Ascending aorta (tissue), 2 donors: ENCODE measurements around the gene KCND3. TPM values are rescaled to one million over a fixed set of nuclear protein-coding genes. Genes with fewer than 3 reads are reported as not detected.

Experiments used
- DNase-seq, 2 donors: peaks; one replicate each; pipeline ENCODE4 v3.0.0-alpha.2; 2019; ENCODE audit warnings: low spot score in 2 of 2
- H3K27ac ChIP-seq, 2 donors: fragments of 200-600 bp; sonication (generic); one replicate each; pipeline ENCODE4 v1.5.1; 2016 to 2017; ENCODE audit warnings: mild to moderate bottlenecking in 1 of 2
- H3K27me3 ChIP-seq: fragments of 200-600 bp; sonication (generic); one replicate; pipeline ENCODE4 v1.5.1; 2017
- H3K36me3 ChIP-seq, 2 donors: fragments of 200-600 bp; sonication (generic); one replicate each; pipeline ENCODE4 v1.5.1; 2016
- H3K4me1 ChIP-seq, 2 donors: fragments of 200-600 bp; sonication (generic); one replicate each; pipeline ENCODE4 v1.5.1; 2016 to 2017; ENCODE audit warnings: mild to moderate bottlenecking in 1 of 2
- H3K4me3 ChIP-seq, 2 donors: fragments of 200-600 bp; sonication (generic); one replicate each; pipeline ENCODE4 v1.5.1; 2016 to 2017; ENCODE audit warnings: mild to moderate bottlenecking in 1 of 2
- H3K9me3 ChIP-seq, 2 donors: fragments of 200-600 bp; sonication (generic); one replicate each; pipeline ENCODE4 v1.5.1; 2016
- intact Hi-C: fragments of 100-400 bp; cut with DNase I; formaldehyde crosslinking; loops from one replicate; pipeline ENCODE4 v1.15.1; 2023
- total RNA-seq: library from RNA; depleted of rRNA; stranded (reverse); fragments of >200 nt; gene quantifications from one replicate; pipeline ENCODE4 v1.1.0, GENCODE V29; 2016
- TF ChIP-seq, protein P1 (sequence below), 3 experiments: fragments of 200-600 bp in 2 of 3; fragments of 450-650 bp in 1 of 3; sonication (generic) in 2 of 3; IDR thresholded peaks; one replicate each; pipeline ENCODE4 v1.5.1; 2016 to 2019; ENCODE audit warnings: antibody characterized with exemption in 3 of 3, mild to moderate bottlenecking in 1 of 3, moderate library complexity in 1 of 3

Gene KCND3
- total RNA-seq, 1 donor from 2014 or later = 13.3 TPM

DNA sequence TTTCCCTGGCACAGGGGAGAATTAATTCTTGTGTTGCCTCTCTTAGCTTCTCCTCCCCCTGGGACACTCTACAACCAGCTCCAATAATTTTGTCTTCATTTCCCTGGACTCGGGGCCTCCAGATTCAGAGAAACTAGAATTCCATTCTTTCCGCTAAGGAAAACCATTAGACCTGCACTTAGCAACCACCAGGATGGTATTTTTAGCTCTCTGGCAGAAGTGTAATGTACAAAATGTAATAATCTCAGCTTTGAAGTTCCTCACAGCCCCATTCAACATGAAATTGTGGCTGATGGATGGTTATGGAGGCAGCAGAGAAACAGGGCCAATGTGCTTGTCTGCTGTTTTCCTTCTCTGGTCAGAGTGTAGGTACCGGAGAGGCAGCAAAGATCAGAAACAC, 113.8 kb downstream of the KCND3 start:
- intact Hi-C loops = no loop called here
- no peaks in the 10 kb centered on the region for H3K27me3 ChIP-seq
- TF ChIP-seq, protein P1, sequence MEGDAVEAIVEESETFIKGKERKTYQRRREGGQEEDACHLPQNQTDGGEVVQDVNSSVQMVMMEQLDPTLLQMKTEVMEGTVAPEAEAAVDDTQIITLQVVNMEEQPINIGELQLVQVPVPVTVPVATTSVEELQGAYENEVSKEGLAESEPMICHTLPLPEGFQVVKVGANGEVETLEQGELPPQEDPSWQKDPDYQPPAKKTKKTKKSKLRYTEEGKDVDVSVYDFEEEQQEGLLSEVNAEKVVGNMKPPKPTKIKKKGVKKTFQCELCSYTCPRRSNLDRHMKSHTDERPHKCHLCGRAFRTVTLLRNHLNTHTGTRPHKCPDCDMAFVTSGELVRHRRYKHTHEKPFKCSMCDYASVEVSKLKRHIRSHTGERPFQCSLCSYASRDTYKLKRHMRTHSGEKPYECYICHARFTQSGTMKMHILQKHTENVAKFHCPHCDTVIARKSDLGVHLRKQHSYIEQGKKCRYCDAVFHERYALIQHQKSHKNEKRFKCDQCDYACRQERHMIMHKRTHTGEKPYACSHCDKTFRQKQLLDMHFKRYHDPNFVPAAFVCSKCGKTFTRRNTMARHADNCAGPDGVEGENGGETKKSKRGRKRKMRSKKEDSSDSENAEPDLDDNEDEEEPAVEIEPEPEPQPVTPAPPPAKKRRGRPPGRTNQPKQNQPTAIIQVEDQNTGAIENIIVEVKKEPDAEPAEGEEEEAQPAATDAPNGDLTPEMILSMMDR (IDR thresholded peaks at IDR 0.05) = no peak
- no peak for DNase-seq
- H3K9me3 ChIP-seq = no peaks in the 10 kb centered on the region
- no peak overlapping the region for H3K4me3 ChIP-seq
- peaks cover 0 to 5% of the 10 kb centered on the region in 2 donors for H3K4me1 ChIP-seq
- no peaks in the 10 kb centered on the region for H3K36me3 ChIP-seq
- no peak overlapping the region for H3K27ac ChIP-seq

- Histone ChIP-seq H3K9me3 (no peaks in the 10 kb centered on the region), H3K4me1 (peaks cover 0 to 5% of the 10 kb centered on the region in 2 donors), H3K36me3 (no peaks in the 10 kb centered on the region), H3K4me3 (no peak overlapping the region), H3K27ac (no peak overlapping the region), H3K27me3 (no peaks in the 10 kb centered on the region)
- TF ChIP-seq, protein P1 (IDR thresholded peaks at IDR 0.05) = no peak
- intact Hi-C loops = no loop called here
- DNase-seq = no peak
Observed at GRCh38 chr1:111873460-111874030, 115.9 kb downstream of the KCND3 start.

- Histone ChIP-seq H3K27me3 (no peaks in the 10 kb centered on the region), H3K4me1 (no peaks in the 10 kb centered on the region), H3K9me3 (no peaks in the 10 kb centered on the region), H3K4me3 (no peak overlapping the region), H3K36me3 (no peaks in the 10 kb centered on the region), H3K27ac (no peak overlapping the region)
- TF ChIP-seq, protein P1 (IDR thresholded peaks at IDR 0.05) = no peak
- no peak for DNase-seq
- intact Hi-C loops = no loop called here
Observed at GRCh38 chr1:111870181-111870580, 119.3 kb downstream of the KCND3 start.

- Histone ChIP-seq H3K27me3 (no peaks in the 10 kb centered on the region), H3K4me3 (no peak overlapping the region), H3K4me1 (no peaks in the 10 kb centered on the region), H3K27ac (no peak overlapping the region), H3K36me3 (no peaks in the 10 kb centered on the region), H3K9me3 (no peaks in the 10 kb centered on the region)
- no peak for DNase-seq
- intact Hi-C loops = no loop called here
- TF ChIP-seq, protein P1 (IDR thresholded peaks at IDR 0.05) = no peak
Observed at GRCh38 chr1:111867868-111868440, 121.5 kb downstream of the KCND3 start.

- H3K27me3 ChIP-seq = no peaks in the 10 kb centered on the region
- no peak for DNase-seq
- intact Hi-C loops = no loop called here
Observed at GRCh38 chr1:111864862-111865261, 124.6 kb downstream of the KCND3 start.

More at GRCh38 chr1:111864862-111865261, 124.6 kb downstream of the KCND3 start:
- H3K36me3 ChIP-seq = no peaks in the 10 kb centered on the region
- no peaks in the 10 kb centered on the region for H3K4me1 ChIP-seq
- H3K9me3 ChIP-seq = no peaks in the 10 kb centered on the region
- H3K4me3 ChIP-seq = no peak overlapping the region
- TF ChIP-seq, protein P1 (IDR thresholded peaks at IDR 0.05) = no peak
- no peak overlapping the region for H3K27ac ChIP-seq
